ENCODE measurements around the gene POLE3.
"Not testable (repeated sequence)": the region's sequence is repeated elsewhere in the genome, so short reads cannot be mapped to it uniquely, and the experiment has no call there.

POLE3 gene, protein sequence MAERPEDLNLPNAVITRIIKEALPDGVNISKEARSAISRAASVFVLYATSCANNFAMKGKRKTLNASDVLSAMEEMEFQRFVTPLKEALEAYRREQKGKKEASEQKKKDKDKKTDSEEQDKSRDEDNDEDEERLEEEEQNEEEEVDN

DNA sequence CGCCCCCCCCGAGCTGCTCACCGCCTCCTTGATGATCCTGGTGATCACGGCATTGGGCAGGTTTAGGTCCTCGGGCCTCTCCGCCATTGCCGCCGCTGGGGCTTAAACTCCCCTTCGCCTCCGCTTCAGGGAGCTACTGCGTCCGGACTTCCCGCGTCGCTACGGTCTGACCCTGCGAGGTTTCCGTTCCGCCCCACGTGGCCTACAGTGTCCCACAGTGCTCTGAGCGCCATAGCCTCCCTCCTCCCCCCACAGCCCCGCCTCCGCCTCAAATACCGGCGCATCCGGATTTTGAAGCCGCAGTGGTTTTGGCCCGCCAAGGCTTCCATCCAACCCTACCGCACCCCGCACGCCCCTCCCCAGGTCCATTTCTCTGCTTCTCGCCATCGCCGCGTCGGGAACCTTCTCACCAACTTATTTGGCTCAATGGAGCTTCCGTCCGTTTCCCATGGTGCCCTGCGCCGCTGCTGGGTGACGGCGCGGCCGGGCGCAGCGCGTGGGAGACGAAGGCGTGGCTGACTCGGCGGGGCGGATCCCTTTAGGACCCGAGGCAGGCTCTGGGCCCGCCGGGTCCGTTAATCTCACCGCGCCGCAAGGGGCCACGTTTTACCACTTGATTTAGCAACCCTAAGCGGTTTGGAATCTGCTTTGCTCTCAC is at the start of gene POLE3, which contains the start of gene C9orf43:
POLE3 (minus strand) TSS at position 469 of the 658 bp plus-strand sequence; CDS start at position 87, 382 bp downstream.
C9orf43 (plus strand) TSS at position 541 of the 658 bp plus-strand sequence. CDS start 2,747 bp downstream, outside the sequence.
- peak; percentile 66 for DNase-seq

DNA sequence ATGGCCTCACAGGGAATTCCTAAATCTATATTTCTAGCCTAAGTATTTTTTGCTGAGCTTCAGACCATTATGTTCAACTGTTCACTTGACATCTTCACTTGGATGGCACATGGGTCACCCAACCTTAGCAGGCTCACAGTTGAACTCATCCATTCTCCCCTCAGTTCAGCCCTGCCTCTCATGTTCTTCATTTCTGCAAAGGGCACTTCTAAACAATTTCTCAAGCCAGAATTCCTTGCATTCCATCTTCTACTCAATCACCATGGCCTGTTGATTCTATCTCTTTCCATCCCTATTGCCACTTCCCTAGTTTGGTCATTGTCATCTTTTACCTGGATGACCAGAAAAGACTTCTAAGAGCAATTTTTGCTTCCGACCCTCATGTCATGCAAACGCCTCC is 45.8 kb upstream of the POLE3 start:
- DNase-seq: no peak

DNA sequence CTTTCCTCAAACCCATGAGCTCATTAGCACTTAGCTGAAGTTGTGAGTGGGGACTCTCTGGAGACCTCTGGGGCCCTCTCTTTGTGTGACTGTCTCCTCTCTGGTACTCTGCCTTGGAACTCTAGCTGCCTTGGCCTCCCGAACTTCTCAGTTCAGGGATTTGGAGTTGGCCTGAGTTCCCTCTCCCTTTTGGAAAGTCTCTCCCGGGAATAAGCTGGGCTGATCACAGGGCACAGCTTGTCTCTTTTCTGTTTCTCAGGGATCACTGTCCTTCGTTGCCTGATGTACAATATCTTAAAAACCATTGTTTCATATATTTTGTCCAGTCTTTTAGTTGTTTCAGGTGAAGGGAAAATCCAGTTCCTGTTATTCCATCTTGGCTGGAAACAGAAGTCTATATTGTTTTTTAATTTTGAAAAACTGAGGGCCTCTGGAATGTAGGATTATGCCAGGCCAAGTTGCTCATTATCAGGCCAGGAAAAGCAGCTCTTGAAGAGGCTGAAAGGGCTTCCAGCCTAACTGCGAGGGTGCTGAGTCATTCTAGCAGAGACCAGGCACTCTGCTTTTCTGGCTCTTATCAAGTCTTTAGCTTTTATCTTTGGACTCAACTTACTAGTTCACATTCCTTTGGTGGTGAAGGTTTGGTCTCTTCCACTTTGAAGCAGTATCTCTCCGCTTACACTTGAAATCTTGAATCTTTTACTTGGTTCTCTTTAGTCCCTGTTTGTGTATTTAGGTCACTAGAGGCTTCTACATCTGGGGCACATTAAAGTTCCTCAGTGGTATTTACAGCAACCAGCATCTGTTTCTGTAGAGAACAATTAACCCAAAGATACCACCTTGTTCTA is 44.7 kb upstream of the POLE3 start:
- no peak for DNase-seq

DNA sequence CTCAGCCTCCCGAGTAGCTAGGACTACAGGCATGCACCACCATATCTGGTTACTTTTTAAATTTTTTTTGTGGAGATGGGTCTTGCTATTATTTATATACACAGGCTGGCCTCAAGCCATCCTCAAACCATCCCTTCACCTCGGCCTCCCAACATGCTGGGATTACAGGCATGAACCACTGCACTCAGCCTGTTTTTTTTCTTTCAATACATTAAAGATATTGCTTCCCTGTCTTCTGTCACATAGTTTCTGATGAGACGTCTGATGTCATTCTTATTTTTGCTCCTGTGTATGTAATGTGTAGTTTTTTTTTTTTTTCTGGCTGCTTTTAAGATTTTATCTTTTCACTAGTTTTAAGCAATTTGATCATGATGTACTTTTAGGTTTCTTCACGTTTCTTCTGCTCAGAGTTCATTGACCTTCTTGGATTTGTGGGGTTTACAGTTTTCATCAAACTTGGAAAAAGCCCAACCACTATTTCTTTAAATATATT is 41.7 kb upstream of the POLE3 start:
- no peak for DNase-seq

DNA sequence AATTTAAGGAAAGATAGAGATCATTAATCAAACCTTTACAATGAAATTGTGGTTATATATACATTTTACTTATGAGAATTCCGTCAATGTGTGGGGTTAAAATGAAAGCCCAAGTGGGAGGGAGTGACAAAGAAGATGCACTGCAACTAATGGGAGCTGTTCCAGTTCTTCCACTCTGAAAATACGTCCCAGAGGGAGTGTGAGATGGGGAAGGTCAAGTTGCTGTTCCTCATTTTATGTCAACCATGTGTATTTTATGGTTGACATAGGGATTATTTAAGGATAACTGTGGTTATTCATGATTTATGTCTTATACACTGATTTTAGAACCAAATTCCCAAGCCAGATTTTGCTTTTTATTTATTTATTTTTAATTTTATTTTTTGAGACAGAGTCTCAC is 38.9 kb upstream of the POLE3 start:
- DNase-seq: no peak

DNA sequence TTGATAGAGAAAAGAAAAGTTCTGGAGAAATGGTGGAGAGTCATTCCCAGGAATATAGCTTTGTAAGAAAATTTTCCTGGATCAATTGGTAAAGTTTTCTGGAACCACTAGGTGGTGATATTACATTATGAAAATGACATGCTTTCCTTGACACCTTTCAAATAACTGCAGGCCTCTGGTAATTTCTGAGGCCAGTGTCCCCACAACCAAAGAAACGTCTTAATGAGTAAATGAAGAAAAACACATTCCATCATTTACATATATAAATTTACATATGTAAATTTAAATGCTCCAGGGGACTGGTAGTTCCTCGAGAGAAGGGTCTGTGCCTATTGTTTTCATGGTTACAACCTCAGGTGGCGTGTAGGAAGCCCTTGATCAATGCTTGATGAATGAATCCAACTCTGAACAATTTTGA is 35.9 kb upstream of the POLE3 start:
- DNase-seq: no peak

DNA sequence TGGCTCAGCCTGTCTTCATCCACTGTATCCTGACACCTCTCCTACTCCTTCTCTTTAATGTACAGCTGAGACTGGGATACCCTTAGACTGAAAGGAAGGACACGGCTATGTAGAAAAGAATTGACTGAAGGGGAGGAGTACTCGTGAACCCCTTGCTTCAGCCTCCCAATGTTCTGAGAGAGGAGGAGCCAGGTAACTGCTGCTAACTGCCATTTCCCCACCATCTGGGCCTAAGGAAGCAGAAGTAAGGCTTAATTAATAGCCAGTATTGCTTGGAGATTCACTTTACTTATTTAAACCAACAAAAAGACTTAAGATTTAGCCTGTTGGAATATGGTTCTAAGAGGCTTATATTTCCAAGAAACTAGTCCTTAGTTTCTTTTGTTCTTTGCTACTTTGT is 34.3 kb upstream of the POLE3 start:
- no peak for DNase-seq

DNA sequence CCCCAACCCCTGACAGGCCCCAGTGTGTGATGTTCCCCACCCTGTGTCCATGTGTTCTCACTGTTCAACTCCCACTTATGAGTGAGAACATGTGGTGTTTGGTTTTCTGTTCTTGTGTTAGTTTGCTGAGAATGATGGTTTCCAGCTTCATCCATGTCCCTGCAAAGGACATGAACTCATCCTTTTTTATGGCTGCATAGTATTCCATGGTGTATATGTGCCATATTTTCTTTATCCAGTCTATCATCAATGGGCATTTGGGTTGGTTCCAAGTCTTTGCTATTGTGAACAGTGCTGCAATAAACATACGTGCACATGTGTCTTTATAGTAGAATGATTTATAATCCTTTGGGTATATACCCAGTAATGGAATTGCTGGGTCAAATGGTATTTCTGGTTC is 27.2 kb upstream of the POLE3 start:
- DNase-seq: not testable (repeated sequence)

DNA sequence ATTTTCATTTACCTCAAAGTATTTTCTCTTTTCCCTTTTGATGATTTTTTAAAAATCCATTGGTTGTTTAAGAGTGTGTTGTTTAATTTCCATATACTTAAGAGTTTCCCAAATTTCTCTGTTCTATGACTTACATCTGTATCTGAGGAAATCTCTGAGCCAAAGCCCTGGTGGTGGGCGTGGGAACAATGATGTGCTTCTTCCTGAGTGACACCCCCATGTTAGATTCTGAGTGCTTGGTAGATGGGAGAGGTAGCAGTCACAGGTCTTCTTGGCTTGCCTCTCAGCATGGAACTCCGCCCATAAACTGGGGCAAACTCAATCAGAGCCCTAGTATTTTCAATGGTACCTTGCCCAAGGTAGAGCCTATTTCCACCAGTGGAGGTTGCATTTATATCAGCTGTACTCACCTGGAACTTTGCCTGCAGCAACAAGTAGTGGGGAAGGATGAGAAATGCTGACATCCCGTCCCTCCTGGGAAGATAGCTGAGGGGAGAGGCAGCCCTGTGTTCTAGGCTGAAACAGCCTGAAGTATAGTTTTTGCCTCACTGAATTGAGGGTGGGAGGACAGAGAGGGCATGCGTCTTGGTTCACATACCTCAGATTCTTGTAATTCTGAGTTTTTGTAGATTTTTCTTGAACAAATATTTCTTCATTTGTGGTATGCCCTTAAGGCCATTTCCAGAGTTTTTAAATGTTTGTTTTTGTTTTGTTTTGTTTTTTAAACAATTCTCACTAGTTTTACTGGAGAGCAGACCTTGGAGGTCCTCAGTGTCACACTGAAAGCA is 26.4 kb upstream of the POLE3 start:
- no peak for DNase-seq

DNA sequence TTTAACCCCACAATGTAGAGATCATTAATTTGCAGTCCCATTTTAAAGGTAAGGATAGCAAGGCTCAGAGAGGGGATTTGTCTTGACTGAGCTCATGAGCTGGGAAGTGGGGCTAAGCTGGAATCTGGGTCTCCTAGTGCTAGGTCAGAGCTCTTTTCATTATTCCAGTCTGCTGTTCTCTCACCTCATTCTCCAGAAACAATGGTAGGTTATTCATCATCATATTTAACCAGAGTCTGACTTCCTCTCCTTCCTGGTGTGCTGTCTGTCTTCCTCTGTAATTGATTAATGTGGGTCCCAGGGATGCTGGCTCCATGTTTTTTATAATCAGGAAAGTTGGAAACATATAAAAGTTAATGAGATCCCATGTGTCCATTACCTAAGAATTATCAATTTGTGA is 20.7 kb upstream of the POLE3 start:
- no peak for DNase-seq

DNA sequence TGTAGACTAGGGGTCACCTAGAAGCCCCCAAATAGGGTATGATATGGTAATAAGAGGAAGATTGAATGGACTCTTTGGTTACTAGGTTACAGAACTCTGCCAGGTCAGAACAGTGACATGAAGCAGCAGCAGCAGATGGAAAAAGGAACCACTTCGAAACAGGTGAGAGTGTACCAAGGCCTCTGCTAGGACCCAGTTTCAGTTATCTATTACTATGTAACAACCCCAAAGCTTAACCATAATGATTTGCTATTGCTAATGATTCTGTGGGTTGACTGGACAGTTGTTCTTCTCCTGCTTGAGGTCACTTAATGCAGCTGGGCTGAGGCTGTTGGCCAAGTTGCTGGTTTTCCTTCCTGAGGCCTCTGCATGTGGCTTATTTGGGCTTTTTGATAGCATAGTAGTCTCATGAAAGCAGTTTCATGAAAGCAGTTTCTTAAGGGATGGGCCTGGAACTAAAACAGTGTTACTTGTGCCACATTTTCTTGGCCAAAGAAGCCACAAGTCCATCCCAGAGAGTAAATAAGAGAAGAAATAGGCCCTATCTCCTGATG is 17.7 kb upstream of the POLE3 start:
- no peak for DNase-seq

DNA sequence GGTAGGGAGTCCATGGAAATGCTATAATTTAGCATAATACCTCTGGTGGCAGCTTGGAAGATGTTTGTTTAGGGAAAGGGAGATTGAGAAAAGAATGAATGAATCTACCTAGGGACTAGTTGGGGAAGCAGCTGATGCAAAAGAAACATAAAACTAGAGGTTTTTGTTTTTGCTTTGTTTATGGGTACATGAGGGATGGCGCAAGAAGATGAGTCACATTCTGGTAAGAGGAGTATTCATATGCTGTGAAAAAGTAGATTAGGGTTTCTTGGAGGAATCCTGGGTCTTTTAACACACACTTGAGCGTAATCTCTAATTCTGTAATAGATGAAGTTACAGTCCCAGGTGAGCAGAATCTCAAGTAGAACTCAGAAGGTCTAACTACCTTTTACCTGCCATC is 17.2 kb upstream of the POLE3 start:
- DNase-seq: no peak

DNA sequence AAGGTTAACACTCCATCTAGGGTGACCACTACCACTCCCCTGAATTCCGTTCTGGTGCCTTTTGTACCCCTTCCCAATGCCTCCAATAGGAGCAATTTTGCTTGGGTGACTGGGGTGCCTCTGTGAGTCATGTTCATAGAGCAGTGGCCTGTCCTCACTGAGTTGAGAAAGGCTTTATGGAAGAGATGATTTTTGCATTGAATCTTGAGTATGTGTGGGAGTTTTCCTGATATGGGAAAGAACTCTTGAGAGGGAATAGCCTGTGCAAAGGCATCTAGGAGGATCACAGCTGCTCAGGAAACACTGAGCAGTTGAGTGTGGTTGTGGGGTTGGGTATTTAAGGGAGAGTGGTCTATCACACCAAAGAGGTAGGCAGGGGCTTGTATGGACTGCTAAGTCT is 16.2 kb upstream of the POLE3 start:
- DNase-seq: no peak

DNA sequence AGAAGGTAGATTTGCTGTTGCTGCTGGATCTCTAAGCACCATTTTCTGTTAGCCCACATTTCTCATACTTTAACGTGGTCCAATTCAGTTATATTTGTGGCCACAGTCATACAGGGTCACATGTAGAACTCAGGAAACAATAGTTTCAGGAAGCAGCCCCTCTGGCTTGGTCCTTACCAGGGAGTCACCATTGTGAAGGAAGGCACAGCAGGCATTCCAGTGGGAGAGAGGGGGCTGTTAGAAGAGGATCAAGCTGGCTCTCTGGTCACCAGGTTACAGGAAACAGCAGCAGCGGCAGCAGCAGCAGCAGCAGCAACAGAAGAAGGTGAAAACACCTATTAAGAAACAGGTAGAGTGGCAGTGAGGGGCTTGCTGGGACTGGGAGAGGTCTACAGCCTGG is 14.6 kb upstream of the POLE3 start:
- no peak for DNase-seq

DNA sequence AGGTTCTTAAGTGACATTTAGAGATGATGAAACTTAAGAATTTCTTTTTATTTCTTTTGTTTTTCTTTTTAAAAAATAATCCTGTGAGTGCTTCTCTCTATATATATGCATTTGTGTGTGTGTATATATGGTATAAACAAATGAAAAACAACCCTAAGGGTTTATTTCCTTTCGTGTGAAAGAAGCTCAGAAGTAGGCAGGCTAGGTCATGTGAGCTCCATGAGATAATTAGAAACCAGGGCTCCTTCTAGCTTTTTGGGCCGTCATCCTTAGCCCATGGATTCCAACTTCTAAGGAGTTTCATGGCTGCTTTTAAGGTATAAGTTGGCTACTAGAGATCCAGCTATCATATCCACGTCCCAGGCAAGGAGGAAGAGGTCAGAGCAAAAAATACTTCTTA is 11.3 kb upstream of the POLE3 start:
- no peak for DNase-seq

DNA sequence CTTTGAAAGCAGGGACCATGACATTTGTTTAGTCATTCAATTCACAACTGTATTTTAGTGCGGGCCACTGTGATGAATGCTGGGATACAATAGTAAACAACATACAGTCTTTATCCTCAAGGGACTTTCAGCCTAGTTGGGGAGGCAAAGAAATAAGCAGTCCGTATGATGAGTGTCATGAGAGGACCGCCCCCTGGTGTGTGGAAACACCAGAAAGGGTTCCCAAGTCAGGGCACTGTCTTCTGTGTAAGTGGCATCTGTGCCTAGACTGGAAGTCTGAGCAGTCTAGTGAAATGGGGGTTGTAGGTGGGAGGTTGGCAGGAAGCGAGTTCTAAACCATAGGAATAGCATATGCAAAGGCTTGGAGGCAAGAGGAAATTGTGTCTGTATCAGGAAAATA is 6.9 kb upstream of the POLE3 start:
- no peak for DNase-seq

DNA sequence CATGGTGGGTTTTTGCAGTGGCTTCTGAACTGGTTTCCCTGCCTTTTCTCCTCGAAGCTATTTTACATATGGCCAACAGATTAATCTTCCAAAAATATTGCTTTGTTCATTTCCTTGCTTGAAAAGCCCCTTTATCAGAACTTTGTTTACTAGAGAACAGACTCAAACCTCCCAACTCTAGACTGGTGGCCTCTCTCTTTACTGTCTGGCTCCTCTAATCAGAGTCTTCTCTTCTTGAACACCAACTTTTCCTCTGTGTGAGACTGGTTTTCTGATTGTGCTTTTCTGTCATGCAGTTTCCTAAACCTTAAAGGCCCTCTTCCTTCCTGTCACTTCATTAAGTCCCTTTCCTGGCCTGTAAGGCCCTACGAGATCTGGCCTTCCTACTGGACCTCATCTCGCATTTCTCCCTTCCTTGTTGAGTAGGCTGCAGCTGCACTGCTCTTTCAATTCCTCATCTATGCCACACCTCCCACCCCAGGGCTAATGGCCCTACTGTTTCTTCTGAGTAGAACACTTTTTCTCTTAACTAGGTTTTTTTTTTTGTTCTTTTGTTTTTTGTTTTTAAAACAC is 5.8 kb upstream of the POLE3 start:
- DNase-seq: no peak

DNA sequence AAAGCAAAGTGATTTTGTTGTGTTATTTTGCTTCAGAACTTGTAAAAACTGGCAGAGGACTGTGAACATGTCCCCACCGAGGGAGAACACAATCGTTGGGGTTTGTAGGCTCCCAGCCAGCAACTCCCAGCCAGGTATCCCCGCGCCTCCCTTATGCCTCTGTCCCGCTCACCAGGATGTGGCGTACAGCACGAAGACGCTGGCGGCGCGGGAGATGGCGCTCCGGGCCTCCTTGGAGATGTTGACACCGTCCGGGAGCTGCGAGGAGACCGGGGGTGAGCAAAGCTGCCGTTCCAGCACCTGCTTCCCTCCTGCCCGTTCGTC is 630 bp downstream of the POLE3 start:
- no peak for DNase-seq

DNA sequence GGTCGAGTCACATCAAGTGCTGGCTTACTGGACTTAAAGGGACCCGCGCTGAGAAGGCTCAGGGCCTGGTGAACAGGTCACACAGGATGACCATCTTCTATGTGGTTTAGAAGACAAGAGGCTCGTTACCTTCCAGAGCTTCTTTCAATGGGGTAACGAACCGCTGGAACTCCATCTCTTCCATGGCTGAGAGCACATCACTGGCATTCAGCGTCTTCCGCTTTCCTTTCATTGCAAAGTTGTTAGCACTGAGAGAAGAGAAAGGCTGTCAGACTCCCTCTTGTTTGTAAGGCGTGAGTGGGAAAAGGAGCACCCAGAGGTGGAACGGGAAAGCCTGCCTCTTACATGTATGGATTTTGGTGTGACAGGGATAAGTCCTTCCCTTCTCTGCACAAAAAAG is 994 bp downstream of the POLE3 start:
- no peak for DNase-seq

DNA sequence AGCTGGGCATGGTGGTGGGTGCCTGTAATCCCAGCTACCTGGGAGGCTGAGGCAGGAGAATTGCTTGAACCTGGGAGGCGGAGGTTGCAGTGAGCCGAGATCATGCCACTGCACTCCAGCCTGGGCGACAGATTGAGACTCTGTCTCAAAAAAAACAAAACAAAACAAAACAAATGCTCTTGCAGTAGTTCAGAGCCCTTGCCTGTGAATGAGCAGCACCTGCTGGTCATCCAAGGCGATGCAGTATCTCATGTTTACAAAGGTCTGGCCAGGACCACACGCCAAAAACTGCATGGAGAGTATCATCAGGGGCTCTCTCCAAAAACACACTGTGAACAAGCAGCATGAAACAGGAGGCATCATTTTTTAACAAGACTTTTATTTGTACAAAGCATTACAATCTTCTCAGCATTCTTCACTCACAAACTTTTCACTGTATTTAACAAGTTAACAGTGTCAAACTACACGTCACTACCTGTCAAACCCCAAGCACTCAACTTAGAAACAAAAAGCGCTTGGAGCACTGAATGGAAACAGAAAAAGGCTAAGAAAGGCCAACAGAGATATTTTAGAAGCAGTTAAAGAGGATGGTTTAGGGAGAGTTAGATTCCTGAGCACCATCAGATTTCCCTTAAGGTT is 3.5 kb downstream of the POLE3 start:
- not testable (repeated sequence) for DNase-seq

DNA sequence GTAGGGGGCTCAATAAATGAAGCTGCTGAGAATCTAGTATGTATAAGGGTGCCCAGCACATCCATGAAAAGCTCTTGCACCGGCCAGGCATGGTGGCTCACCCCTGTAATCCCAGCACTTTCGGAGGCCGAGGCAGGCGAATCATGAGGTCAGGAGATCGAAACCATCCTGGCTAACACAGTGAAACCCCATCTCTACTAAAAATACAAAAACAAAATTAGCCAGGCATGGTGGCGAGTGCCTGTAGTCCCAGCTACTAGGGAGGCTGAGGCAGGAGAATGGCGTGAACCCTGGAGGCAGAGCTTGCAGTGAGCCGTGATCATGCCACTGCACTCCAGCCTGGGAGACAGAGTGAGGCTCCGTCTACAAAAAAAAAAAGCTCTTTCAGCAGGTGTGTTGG is 4.1 kb downstream of the POLE3 start:
- not testable (repeated sequence) for DNase-seq

DNA sequence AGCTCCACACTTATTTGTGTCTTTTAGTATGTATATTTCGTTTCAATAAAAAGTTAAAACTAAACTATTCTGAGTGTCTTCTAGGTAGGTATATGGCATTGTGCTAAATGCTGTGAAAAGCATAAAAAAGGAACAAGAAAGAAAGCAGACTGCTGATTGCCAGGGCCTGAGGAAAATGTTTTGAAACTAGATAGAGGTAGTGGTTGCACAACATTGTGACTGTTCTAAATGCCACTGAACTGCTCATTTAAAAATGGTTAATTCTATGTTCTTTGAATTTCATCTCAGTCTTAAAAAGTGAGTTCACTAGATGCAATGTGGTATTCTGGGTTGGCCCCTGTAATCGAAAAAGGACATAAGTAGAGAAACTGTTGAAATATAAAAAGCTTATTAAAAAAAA is 6.8 kb downstream of the POLE3 start:
- DNase-seq: no peak
